NCI-H1694 (cell line): ENCODE data around the gene RNF130.

ENCODE experiments used
- DNase-seq: peaks from one replicate; lab custom pipeline; 2025; lab: John Stamatoyannopoulos, UW

RNF130 gene

DNA sequence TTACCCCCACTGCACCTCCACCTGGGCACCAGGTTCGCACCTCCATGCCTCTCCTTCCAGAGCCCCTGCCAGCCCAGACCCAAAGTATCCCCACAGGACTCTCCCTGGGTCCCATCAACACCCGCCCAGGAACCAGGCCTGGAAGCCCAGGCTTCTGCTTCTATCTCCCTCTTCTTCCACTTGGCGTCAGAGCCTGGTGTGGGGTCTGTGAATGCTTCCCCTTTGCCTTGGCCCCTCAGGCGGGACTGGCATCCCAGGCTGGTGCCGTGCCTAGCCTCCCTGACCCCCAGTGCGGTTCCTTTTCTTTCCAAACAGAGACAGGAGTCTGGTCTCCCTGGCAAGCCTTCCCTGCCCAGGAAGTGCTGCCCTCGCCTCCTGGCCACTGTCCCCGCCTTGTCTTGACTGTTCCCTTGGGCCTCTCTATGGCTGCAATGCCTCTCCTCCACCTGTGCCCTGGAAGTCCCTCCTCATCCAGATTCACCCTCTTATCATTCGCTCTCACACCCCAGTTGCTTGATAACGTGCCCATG lies 156.1 kb downstream of the RNF130 start:
- DNase-seq: no peak

DNA sequence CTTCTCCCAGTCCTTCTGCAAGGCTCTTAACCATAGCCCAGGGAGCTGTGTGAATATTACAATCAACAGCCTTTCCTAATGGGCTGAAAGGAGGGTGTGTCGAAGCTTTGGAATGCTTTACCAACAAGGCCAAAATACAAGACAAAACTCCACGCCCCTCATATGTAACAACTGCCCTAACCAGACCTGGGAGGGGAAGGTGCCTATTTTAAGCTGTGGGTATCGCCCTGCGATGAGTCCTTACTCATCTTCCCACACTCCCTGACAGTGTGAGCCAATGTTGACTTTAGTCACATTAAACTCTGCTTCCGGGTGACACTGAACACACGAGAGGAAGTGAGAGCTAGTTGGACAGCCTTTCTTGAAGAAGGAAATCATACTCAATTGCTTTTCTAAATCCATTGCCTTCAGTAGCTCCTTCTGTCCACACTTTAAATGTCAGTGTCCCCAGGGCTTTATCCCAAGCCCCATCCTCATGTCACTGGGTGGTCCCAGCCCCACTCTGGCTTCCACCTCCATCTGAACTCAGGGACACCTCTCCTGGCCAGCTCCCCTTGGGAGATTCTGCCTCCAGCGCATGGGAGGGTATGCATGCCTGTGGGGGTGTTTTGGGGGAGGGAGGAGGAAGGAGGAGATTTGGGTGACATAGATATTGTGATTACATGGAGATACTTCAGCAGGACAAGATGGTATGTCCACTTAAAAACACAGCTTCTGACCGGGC lies 157.4 kb downstream of the RNF130 start:
- DNase-seq: no peak

- no peak for DNase-seq
These were observed 158.1 kb downstream of the RNF130 start for GRCh38 chr5:179913461-179913860.

DNA sequence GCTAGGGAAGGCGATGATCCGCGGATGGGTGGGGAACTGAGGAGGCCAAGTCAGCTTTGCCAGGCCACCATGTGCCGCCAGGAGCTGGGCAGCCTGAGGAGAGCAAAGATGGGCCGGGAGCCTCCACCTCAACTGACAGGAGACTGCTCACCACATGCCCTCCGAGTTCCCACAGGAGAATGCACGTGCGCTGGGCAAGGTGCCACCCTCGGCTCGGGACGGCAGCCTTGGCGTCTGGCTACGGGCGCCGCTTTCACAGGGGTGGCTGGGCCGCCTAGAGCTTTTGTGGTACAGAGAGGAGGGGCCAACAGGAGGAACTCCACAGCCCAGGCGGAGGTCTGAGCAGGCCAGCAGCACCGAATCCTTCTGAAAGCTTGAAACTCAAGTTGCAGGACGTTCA lies 158.6 kb downstream of the RNF130 start:
- DNase-seq: no peak

DNA sequence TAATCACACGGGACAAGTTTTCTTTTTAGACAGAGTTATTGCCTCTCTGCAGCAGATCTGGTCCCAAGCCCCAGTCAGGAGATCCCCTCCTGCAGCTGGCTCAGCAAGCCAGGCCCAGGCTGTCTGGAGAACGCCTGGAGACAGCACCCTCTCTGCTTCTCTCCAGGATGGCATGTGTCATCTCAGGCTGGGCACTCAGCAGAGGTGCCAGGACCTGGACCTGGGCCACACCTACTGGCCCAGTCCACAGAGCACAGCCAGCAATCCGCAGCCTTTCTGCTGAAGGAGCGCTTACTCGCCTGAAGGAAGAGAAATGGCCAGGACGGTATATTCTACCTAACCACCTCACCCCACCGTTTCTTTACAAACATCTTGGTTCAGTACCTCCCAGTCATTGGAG lies 159.2 kb downstream of the RNF130 start:
- no peak for DNase-seq

DNA sequence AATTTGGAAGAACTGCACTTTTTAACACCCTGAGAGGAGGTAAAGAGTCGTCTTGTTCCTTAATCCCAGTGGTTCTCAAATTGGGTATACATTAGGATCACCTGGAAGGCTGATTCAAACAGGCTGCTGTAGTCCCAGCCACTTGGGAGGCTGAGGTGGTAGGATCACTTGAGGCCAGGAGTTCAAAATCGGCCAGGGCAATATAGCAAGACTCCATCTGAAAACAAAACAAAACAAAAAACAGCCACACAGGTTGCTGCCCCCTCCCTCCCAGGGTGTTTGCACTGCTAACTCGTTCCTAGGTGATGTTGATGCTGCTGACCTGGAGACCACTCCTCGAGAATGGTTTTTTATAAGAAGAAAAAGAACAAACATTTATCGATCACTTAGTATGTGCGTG lies 162.3 kb downstream of the RNF130 start:
- no peak for DNase-seq

GRCh38 chr5:179908528-179908927 lies 163.0 kb downstream of the RNF130 start:
- DNase-seq: no peak

- no peak for DNase-seq
These were observed 163.8 kb downstream of the RNF130 start, which contains the start of gene TBC1D9B for GRCh38 chr5:179907556-179908324. Gene TBC1D9B, minus strand, starts transcription at chr5:179907897. Its CDS starts 76 bp downstream, at chr5:179907821.

GRCh38 chr5:179906795-179907555 lies 164.6 kb downstream of the RNF130 start:
- DNase-seq: no peak

DNA sequence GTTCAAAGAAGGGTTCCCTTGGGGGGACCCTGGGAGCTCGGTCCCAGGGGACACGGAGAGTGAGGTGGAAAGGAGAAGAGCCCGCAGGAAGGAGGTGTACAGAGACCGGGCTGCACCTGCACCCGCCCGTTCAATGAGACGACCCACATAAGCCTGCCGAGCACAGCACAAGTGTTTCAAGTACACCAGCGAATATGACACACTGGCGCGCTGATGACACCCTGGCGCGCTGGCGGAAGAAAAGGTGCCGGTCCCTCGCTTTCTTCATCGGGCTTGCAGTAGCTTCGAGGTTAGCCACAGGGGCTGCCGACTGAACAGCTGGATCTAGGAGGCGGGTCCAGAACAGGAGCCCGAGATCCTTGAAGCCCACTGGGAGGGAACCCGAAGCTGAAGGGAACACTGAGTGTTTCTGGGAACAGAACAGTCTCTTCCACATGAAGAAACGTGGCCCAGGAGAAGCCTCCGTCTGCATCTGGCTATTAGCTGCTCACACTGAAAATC lies 165.2 kb downstream of the RNF130 start:
- DNase-seq: no peak

DNA sequence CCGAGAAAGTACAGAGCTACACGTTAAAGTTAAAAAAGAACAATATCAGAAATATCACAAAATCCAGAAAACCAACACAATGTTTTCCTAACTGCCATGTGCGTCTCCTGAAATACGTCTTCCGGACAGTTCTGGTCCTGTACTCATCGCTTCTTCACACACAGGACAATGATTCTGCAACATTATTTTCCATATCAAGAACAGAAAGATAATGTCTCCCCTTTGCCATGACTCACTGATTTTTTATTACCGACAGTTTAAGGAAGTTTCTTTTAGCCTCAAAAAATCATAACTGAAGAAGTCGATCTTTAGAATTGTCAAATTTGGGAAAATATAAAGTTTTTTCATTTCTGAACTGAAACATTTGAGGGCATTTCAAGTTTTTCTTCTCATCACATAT lies 166.4 kb downstream of the RNF130 start:
- no peak for DNase-seq
